Measurements from ENCODE around the gene KATNAL1.
A peak's percentile ranks its signal among the peaks of the same experiment; 100 is the strongest.

Gene KATNAL1

DNA sequence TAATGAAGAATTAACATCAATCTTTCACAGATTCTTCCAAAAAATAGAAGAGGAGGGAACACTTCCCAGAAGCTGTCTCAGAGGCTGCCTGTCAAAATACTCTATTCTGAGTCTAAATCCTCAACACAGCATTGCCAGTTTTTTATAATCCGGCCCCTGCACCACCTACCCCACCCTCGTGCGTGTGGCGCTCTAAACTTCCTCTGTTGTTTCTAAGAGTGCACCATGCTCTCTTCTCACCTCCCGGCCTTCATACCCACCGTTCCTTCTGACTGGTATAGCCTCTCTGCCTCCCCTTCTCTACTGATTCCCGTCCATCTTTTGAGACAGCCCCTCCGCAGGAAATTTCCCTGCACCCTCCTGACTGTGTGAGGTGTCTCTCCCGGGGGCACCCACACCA is 136.8 kb downstream of the KATNAL1 start:
- H3K4me3 ChIP-seq (replicated peaks; ENCODE audit: low read depth, low read length): no peak overlapping the region
- TF ChIP-seq, protein P1, sequence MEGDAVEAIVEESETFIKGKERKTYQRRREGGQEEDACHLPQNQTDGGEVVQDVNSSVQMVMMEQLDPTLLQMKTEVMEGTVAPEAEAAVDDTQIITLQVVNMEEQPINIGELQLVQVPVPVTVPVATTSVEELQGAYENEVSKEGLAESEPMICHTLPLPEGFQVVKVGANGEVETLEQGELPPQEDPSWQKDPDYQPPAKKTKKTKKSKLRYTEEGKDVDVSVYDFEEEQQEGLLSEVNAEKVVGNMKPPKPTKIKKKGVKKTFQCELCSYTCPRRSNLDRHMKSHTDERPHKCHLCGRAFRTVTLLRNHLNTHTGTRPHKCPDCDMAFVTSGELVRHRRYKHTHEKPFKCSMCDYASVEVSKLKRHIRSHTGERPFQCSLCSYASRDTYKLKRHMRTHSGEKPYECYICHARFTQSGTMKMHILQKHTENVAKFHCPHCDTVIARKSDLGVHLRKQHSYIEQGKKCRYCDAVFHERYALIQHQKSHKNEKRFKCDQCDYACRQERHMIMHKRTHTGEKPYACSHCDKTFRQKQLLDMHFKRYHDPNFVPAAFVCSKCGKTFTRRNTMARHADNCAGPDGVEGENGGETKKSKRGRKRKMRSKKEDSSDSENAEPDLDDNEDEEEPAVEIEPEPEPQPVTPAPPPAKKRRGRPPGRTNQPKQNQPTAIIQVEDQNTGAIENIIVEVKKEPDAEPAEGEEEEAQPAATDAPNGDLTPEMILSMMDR (IDR thresholded peaks at IDR 0.05; ENCODE audit: low read length, missing control alignments): no peak
- no peak for DNase-seq (ENCODE audit: low read depth)

- no peak overlapping the region for H3K4me3 ChIP-seq (replicated peaks; ENCODE audit: low read depth, low read length)
- DNase-seq (ENCODE audit: low read depth): no peak
- TF ChIP-seq, protein P1 (IDR thresholded peaks at IDR 0.05; ENCODE audit: low read length, missing control alignments): no peak
Measured at GRCh38 chr13:30169442-30169841, 137.9 kb downstream of the KATNAL1 start.

- H3K4me3 ChIP-seq (replicated peaks; ENCODE audit: low read depth, low read length): no peak overlapping the region
- peak; percentile 29 for DNase-seq (ENCODE audit: low read depth)
- TF ChIP-seq, protein P1 (IDR thresholded peaks at IDR 0.05; ENCODE audit: low read length, missing control alignments): no peak
Measured at GRCh38 chr13:30165796-30166195, 141.6 kb downstream of the KATNAL1 start.

DNA sequence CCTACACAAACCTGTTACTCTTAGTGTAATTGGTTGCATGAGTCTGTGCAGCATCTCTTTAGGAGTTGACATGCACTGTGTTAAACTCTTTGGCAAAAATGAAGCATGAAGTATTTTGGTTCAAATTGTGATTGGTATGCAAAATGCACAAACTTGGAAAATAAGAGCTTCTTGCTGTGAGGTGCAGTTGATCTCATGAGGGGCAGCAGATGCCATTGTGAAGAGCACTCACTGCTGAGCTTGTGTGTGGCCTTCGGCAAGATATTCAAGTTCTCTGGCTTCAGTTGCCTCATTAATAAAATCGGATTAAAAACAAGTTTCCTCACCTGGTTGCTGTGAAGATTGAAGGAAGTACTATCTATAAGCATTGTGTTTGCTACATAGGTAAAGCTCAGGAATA is 142.3 kb downstream of the KATNAL1 start:
- no peak overlapping the region for H3K4me3 ChIP-seq (replicated peaks; ENCODE audit: low read depth, low read length)
- TF ChIP-seq, protein P1 (IDR thresholded peaks at IDR 0.05; ENCODE audit: low read length, missing control alignments): no peak
- no peak for DNase-seq (ENCODE audit: low read depth)

DNA sequence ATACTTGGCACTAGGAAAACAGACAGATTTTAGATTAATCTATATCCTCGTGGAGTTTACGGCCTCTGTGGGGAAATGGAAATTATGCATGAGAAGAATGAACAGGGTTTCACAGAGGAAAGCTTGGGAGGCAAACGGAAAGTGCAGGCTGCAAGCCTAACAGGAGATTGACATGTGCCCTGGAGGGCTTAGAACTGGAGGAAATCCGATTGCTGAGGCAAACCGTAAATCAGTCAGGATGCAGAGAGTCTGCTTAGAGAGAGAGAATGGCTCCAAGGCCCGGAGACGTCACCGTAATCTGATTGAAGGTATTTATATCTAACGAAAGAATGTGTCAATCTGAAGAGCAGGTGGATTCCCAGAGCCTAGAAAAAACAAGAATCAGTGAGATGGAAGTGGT is 143.2 kb downstream of the KATNAL1 start:
- TF ChIP-seq, protein P1 (IDR thresholded peaks at IDR 0.05; ENCODE audit: low read length, missing control alignments): no peak
- DNase-seq (ENCODE audit: low read depth): no peak
- H3K4me3 ChIP-seq (replicated peaks; ENCODE audit: low read depth, low read length): no peak overlapping the region

DNA sequence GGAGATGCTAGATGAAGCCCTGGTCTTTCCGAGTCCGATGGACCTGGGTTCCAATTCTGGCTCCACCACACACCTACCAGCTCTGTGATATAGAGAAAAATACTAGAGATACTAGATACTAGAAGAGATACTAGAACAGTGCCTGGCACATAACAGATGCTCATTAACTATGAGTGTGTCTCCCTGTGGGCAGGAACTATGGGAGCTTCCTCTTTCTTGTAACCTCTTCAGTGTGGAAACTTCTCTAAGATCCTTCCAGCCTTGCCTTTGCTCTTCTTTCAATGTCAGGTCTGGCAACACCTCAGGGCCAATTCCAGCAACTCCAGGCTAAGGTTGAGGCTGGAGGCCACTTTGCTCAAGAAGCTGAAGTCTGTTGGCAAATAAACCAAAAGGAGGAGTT is 143.9 kb downstream of the KATNAL1 start:
- no peak overlapping the region for H3K4me3 ChIP-seq (replicated peaks; ENCODE audit: low read depth, low read length)
- no peak for DNase-seq (ENCODE audit: low read depth)
- TF ChIP-seq, protein P1 (IDR thresholded peaks at IDR 0.05; ENCODE audit: low read length, missing control alignments): no peak

DNA sequence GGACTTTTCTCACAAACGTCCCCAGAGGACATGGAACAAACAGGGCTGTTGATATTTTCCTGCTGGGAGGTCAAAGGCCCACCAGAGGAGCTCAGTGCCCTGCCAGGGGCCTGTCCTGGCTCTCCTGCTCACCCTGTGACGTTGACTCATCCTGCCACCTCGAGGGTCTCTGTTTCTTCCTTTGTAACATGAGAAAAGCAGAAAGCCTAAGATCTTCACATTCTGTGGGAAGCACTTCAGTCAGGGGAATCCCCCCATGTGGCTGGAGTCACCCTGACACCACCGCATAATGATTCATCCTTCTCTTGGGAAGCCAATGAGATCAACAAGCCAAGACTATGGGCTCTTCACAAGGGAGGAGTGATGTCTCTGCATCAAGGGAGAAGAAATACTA is 147.9 kb downstream of the KATNAL1 start:
- H3K4me3 ChIP-seq (replicated peaks; ENCODE audit: low read depth, low read length): no peak overlapping the region
- DNase-seq (ENCODE audit: low read depth): peak; percentile 51
- TF ChIP-seq, protein P1 (IDR thresholded peaks at IDR 0.05; ENCODE audit: low read length, missing control alignments): no peak

All from fibroblast of pulmonary artery (primary cell).